ENCODE data around the gene ZNF101.

Gene ZNF101

DNA sequence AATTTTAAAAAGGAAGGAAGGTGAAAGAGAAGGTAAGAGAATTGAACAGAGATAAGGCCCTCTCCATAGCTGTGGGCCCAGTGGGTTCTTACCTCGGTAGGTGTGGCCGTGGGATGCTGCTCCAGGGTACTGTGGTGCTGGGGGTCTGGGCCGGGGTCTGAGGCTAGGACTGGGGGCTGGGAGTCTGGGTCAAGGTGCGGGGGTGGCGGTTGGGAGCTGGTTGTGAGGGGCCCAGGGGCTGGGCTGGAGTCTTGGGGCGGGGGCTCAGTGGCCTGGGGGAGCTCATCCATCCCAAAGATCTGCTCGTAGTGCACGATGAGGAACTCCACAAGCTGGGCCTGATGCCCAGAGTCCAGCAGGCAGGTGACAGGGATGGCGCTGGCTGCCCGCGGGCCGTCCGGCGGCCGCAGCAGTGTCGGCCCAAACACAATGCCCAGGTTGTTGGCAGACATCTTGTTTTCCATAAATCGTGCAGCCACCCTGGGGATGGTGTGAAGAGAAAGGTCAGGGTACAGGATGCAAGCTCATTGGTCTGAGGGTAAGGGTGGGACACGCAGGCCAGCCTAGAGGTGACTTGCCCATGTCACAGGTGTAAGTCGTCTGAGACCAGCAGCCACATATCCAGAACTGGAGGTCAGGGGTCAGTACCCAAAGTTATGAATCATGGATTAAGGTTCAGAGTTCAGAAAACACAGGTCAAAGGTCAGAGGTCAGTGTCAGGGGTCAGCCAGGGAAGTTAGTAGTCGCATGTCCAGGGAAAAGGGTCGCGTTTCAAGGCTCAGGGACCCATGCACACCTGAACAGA lies 34.7 kb upstream of the ZNF101 start:
- DNase-seq (ENCODE audit: extremely low read depth, low read depth): no peak
- H3K4me3 ChIP-seq (replicated peaks; ENCODE audit: low read depth, low read length): no peak overlapping the region
- TF ChIP-seq, protein P1, sequence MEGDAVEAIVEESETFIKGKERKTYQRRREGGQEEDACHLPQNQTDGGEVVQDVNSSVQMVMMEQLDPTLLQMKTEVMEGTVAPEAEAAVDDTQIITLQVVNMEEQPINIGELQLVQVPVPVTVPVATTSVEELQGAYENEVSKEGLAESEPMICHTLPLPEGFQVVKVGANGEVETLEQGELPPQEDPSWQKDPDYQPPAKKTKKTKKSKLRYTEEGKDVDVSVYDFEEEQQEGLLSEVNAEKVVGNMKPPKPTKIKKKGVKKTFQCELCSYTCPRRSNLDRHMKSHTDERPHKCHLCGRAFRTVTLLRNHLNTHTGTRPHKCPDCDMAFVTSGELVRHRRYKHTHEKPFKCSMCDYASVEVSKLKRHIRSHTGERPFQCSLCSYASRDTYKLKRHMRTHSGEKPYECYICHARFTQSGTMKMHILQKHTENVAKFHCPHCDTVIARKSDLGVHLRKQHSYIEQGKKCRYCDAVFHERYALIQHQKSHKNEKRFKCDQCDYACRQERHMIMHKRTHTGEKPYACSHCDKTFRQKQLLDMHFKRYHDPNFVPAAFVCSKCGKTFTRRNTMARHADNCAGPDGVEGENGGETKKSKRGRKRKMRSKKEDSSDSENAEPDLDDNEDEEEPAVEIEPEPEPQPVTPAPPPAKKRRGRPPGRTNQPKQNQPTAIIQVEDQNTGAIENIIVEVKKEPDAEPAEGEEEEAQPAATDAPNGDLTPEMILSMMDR (IDR thresholded peaks at IDR 0.05; ENCODE audit: low read depth, low read length, missing control alignments): no peak

DNA sequence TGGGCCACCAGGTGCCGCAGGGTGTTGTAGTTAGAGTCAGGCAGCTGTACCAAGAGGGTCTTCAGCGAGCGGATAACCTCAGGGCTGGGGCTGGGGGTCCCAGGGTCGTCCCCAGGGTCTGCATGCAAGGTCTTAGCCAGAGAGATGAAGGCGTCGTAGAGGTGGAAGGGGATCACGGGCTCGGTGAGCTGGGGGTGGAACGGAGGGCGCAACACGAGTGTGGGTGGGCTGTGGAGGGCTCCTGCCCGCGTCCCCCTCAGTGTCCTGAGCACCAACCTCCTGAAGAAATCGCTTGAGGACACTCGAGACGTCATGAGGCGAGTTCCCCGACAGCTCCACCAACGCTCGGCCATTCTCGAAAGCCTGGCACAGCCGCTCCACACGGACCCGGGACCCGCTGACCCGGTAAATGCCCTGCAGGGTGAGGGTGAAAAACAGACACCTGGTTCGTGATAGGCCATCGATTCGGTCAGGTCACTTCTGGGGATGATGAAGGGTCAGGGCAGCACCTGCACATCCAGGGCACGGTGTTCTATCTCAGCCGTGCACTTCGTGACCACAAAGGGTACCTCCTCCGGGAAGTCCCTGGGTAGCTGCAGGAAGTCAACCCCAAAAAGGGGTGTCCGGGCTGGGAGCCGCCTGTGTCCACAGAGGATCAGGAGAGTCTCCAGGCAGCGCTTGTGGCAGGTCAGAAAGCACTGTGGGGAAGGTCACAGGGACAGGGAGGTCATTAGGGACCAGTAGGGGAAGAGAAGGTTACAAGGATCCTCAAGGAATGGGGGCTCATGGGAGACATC lies 33.9 kb upstream of the ZNF101 start:
- no peak overlapping the region for H3K4me3 ChIP-seq (replicated peaks; ENCODE audit: low read depth, low read length)
- TF ChIP-seq, protein P1 (IDR thresholded peaks at IDR 0.05; ENCODE audit: low read depth, low read length, missing control alignments): no peak
- no peak for DNase-seq (ENCODE audit: extremely low read depth, low read depth)

DNA sequence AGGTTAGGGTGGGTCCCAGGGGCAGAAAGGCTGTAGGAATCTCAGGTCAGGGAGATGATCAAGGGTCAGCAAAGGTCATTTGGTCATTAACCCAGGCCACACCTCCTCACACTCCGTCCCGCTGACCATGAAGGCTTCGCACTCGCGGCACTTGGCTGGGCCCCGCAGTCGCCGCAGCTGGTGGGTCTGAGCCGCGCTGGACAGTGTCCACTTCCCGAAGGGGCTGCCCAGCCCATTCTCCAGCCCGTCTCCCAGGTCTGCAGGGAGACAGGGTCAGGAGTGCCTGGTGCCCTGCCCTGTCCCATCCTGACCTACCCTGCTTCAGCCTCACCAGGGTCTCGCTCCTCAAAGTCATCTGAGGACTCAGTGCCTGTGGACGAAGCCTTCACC lies 33.3 kb upstream of the ZNF101 start:
- TF ChIP-seq, protein P1 (IDR thresholded peaks at IDR 0.05; ENCODE audit: low read depth, low read length, missing control alignments): no peak
- DNase-seq (ENCODE audit: extremely low read depth, low read depth): no peak
- H3K4me3 ChIP-seq (replicated peaks; ENCODE audit: low read depth, low read length): no peak overlapping the region

DNA sequence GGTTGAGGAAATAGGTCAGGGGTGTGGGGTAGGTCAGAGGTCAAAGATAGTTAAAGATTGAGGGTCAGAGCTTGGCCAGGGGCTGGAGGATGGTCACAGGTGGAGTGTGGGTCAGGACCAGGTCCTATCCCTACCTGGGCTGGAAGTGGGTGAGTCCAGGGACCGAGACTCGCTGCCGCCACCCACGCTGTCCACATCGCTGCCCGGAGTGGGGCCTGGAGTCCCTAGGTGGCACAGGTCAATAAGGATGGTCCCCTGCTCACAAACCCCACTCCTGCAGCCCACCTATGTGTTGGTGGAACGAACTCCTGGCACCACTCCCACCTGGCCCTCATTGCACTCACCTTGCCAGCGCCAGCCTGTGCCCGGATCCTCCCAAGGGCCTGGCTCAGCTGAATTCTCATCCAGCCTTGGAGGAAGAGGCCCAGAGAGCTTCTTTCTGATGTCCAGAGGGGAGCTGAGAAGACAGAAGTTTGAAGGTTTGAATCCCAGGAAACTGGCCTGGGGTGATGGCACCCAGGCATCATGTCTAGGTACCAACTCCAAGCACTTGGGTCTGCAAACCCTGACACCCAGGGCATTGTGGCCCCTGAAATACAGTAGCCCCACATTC lies 32.0 kb upstream of the ZNF101 start:
- H3K4me3 ChIP-seq (replicated peaks; ENCODE audit: low read depth, low read length): no peak overlapping the region
- TF ChIP-seq, protein P1 (IDR thresholded peaks at IDR 0.05; ENCODE audit: low read depth, low read length, missing control alignments): no peak
- no peak for DNase-seq (ENCODE audit: extremely low read depth, low read depth)

DNA sequence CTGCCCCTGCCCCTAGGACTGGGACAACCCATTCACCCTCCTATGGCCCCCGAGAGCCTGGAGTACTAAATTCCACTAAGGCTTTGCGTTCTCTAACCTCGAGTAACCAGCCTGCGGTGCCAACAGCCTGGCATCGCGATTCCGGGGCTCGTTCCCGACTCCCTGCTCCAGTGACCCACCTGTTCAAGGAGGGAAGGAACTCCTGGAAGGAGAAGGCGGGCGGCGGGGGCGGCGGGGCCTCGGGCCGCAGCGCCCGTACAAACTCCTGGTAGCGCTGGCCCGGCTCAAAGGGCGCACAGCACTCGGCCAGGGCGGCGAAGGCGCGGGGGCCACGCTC lies 31.5 kb upstream of the ZNF101 start:
- DNase-seq (ENCODE audit: extremely low read depth, low read depth): no peak
- TF ChIP-seq, protein P1 (IDR thresholded peaks at IDR 0.05; ENCODE audit: low read depth, low read length, missing control alignments): no peak
- no peak overlapping the region for H3K4me3 ChIP-seq (replicated peaks; ENCODE audit: low read depth, low read length)

DNA sequence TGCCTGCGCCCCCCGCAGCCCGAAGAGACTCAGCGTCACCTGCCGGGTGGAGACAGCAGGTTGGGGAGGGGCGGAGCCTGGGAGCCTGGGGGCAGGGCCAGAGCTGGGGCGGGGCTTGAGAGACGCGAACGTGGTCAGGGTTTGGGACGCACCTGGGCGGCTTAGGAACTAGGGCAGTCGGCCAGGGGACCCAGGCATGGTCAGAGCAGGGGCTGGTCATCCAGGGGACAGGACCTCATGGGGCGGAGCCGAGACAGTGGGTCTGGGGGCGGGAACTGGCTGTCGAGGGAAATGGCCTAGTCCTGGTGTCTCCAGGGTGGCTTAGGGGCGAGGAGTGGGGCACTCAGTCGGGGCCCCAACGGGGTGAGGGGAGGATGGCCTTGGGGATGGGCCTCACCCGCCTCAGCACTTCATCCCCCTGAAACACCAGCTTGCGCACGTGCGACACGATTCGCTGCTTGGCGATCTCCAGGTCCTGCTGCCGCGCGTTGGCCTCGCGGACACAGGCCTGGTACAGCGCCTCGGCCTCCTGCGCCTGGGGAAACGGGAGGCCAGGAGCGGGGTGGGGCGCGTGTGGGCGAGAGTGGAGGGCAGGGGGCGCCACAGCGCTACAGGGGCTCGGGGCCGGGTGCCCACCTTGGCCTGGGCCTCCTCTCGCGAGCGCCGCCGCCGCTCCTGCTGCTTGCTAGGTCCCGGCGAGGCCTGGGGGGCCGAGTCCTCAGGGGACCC lies 31.0 kb upstream of the ZNF101 start:
- TF ChIP-seq, protein P1 (IDR thresholded peaks at IDR 0.05; ENCODE audit: low read depth, low read length, missing control alignments): no peak
- no peak overlapping the region for H3K4me3 ChIP-seq (replicated peaks; ENCODE audit: low read depth, low read length)

More for the DNA sequence above, 31.0 kb upstream of the ZNF101 start:
- no peak for DNase-seq (ENCODE audit: extremely low read depth, low read depth)
